Left hindlimb (tissue), 1 donor: ENCODE measurements around the gene SEC16A.

Source experiments
- DNase-seq: peaks from one replicate; pipeline ENCODE4 v3.0.0-alpha.2; 2018

The SEC16A gene

DNA sequence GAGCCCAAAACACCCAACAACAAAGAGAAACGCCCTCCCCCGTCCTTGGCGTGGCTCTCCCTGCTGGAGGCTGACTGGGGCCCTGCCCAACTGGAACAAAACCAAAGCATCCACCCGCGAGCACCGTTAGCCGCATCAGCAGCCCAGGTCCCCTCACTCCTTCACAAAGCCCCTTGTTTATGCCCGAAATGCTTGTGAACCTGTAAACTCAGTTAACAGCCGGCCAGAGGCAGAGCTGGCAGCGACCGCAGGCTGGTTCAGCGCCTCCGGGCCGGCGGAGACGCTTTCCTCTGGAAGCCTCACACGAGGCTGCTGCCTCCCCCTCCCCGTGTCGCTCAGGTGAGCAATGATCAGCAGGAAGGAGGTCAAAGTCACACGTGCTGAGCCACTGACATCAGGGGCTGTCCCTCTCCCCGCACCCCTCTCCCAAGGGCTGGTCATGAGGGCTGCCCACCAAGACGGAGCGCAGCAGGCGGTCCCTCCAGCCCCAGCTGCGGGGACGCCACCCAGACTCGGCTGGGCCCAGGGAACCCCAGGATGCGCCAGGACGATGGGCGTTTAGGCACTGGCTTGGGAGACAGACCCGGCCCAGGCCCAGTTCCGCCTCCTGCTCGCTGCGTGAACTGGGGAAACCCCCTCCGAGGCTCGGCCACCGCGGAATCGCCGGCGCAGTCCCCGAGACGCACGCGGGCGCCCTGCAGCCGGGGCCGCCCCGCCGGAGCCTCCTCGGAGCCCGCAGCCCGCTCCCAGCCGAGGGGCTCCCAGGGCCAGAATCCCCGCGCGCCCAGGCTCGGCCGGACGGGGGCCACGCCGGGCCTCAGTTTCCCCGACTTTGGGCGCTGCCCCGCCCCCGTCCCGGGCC, 83.4 kb downstream of the SEC16A start:
- peak; percentile 27 for DNase-seq

DNA sequence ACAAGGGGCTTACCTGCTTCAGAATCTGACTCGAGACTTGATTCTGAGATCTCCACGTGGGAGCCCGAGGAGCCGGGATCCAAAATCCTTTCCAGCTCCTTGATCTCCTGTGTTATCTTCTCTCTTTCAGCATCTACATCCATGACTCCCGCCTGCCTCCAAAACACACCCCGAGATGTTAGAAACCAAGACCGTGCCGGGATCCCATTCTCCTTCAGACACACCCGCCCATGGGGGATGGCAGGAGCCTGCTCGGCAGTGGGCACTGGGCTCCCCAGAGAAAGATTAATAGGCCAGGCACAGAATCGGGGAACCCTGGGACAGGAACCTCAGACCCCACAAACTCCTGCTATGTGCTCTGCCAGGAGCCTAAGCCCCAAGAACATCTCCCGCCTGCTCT, 84.6 kb downstream of the SEC16A start:
- DNase-seq = no peak

DNA sequence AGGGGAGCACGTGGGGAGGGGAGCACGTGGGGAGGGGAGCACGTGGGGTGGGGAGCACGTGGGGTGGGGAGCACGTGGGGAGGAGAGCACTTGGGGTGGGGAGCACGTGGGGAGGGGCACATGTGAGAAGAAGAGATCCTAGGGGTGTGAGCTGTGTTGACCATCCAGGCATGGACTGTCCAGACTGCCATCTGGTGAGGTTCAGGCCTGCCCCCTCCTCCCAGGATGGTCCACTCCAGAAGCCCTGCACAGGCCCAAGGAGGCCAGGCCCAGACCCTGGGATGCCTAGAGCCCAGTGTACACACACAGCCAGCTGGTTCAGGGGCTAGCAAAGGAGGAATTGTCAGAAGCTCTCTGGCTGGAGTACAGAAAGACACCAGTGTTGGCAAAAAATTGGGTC, 85.2 kb downstream of the SEC16A start:
- no peak for DNase-seq

DNA sequence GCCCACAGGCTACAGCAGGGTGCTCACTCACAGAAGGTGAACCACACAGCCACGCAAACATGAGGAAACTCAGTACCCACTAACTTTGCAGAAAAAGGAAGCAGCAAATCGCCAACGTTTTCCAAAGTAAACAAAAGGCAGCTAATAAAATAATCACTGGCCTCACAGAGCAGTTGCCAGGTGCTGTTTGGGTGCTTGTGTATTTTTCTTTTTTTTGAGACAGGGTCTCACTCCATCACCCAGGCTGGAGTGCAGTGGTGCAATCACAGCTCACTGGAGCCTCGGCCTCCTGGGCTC, 86.7 kb downstream of the SEC16A start:
- DNase-seq = no peak

DNA sequence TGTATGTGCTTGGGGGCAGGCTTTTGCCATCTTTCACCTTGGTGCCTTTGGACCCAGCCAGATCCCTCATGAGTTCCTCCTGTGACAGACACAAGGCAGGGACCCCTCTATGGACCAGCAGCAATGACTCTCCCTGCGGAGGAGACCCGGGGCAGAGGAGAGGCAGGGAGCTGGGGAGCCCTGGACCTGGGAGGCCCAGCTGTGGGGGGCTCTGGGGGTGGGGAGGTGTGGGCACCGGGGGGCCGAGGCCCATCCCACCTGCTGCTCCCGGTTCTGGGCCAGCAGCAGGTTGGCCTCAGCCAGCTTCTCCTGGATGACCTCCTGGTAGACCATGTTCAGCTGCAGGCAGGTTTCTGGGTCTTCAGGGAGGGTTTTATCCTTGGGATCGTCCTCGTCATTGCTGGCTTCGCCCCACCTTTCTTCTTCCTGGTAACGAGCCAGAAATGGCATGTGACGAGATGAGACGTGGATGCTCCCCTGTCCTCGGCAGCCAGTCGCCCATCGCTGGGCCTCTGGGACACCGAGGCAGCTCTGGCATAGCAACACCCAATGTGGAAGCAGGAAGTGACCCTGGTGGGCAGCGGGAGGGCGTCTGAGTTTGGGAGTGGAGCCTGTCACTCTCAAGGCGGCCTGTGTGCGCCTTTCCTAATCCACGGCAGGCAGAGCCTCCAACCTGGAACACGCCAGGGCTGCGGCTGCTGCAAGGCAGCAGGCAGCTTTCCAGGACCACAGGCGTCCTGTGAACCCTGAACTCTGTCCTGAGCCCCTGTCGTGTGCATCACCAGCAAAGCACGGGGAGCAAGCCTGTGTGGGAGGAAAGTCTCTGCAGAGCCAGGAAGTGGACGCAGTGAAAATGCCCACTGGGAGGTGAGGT, 87.3 kb downstream of the SEC16A start:
- DNase-seq = no peak

DNA sequence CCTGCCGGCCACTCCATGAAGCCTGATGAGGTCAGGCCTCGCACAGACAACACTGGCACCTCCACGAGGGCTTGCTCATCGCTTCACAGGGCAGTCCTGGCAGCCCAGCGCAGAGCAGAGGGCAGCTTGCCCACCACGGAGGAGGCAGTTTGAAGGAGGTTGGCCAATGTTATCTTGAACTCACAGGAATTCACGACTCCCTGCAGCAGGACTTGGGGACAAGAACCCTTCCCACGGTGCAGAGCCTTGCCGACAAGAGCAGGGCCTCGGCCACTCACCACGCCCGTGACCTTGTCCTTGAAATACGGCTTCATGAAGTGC, 87.9 kb downstream of the SEC16A start:
- no peak for DNase-seq

DNA sequence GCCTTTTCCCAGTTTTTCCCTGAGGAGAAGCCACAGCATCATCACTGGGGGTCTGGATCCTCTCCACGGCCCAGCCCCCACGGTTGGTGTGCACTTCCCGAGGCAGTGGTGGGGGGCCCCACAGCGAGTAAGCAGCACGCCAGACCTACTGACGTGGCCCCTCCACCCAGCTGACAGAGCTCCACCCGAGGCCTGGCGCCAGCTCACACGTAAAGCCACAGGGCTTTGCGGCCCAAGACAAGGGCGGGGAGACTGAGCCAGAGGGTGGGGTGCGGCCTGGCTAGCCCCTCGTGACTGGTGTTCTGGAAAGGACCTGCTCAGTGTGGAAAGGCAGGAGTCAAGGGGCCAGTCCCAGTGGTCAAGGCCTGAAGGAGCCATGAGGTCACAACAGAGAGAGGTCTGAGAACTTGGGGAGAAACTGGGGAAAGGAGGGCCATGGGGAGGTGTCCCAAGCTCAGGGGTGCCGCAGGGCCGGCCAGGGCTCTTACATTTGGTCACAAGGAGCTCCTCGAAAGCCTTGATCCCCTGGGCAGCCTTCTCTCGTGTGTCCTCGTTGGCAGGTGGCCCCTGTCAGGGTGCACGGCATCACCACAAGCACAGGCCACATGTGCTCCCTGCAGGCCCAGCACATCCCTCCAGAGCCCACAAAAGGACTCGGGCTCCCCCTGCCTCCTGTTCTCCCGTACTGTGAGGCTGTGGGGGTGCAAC, 88.4 kb downstream of the SEC16A start:
- no peak for DNase-seq

DNA sequence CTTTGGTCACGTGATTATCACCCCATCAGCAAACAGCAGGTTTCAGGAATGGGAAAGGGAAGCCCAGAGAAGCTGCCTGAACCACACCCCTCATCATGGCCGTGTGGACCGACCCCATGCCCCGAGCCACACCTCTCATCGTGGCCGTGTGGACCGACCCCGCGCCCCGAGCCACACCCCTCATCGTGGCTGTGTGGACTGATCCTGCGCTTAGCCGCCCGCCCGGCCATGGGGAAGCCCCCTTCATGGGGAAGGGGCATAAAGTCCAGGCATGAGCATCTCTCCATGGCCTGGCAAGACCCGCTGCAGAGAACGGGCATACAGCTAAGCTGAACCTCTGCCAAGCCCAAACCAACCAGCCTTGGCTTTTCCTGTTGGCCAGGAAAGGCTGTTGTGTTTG, 89.3 kb downstream of the SEC16A start:
- no peak for DNase-seq

DNA sequence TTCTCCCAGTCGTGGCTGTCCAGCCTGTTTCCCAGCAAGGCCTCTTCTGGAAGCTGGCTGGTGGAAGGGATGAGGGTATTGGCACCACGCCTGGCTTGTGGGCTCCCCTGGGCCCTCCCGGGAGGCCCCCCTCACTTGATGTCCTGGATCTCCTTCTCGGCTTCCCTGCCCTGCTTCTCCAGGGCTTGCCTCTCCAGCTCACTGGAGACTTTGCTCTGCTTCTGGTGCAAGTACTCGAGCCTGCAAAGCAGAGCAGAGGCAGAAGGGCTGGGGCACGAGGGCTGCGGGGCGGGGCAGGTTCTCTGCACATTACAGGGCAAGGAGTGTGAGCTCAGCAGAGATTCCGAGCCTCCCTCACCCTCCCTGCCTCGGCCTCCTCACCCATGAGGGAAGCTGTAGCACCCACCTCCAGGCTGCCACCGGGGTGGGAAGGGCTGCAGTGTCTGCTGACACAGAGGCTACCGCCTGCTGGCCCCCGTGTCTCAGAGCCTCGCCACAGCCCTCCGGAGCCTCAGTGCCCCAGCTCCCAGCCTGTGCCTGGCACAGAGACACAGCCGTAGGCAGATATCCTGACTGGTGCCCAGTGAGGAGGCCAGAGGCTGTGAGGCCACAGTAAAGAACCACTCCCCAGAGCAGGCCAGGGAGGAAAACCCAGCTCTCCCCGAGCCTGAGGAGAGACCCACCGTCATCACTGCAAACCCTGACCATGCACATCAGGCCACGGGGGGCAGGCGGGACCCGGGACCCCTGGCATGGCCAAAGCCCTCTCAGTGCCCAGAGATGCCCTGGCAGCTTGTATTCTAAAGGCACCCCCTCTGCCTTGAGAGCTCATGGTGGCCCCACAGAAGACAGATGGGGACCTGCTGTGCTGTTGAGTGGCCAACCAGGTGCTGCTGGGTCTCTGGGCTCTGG, 90.0 kb downstream of the SEC16A start:
- DNase-seq = no peak

DNA sequence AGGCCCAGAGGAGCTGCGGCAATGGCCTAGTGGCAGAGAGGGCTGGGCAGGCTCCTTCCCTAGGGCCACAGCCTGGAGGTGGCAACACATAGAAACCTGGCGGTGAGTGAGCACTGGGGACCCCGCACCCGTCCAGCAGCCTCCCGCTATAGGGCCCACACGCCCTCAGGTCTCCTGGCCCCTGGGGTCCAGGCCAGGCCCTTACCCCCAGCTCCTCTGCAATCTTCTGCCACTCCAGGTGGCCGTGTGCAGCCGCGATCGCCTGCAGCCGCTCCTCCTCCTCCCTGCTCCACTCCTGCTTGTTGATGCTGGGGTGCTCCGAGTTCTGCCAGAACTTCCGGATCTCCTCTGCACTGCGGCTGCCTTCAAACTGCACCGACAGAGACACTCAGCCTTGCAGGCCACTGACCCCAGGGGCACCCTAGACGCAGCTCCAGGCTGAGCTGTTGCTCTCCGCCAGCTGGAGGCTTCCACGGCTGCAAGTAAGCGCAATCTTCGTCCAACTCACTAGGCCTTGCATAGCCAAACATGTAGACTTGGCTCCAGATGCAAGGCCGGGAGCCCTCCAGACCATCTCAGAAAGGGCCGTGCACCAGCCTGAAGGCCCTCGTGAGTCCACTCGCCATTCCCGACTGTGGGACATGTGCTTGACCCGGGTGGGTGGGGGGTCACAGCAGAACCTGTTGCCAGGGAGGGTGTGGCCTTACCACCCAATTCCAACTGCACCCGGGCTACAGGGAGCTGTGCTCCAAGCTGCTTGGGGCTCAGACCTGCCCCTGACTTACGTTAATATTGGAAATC, 90.9 kb downstream of the SEC16A start:
- no peak for DNase-seq
